KMS-11 (cell line): ENCODE data around the gene MYO15B.

ENCODE experiments used
- H2AFZ ChIP-seq: fragments of 200-600 bp; sonication (generic); 2 replicates; pipeline ENCODE4 v1.6.1; 2016; ENCODE audit warnings: antibody characterized with exemption, mixed run types, low read depth
- H3K27ac ChIP-seq: fragments of 200-600 bp; sonication (generic); 2 replicates; pipeline ENCODE4 v1.6.1; 2016; ENCODE audit warnings: mild to moderate bottlenecking, mixed run types
- H3K27me3 ChIP-seq: fragments of 200-600 bp; sonication (generic); 2 replicates; pipeline ENCODE4 v1.6.1; 2017; ENCODE audit warnings: mild to moderate bottlenecking, low read depth, mixed run types, moderate library complexity; ENCODE audit not compliant: insufficient read depth
- H3K36me3 ChIP-seq: fragments of 200-600 bp; sonication (generic); 2 replicates; pipeline ENCODE4 v1.6.1; 2017; ENCODE audit warnings: mild to moderate bottlenecking, mixed run types; ENCODE audit not compliant: insufficient read depth
- H3K4me1 ChIP-seq: fragments of 200-600 bp; sonication (generic); 2 replicates; pipeline ENCODE4 v1.6.1; 2016; ENCODE audit warnings: mild to moderate bottlenecking, low read depth, mixed run types; ENCODE audit not compliant: poor library complexity, severe bottlenecking
- H3K4me2 ChIP-seq: fragments of 200-600 bp; sonication (generic); 2 replicates; pipeline ENCODE4 v1.7.0; 2016; ENCODE audit warnings: mild to moderate bottlenecking, mixed run types
- H3K4me3 ChIP-seq: fragments of 200-600 bp; sonication (generic); IDR thresholded peaks from 2 replicates; pipeline ENCODE4 v1.6.1; 2017; ENCODE audit warnings: low read depth, low read length, mixed read lengths; ENCODE audit not compliant: insufficient read depth
- H3K79me2 ChIP-seq: fragments of 200-600 bp; sonication (generic); 2 replicates; pipeline ENCODE4 v1.6.1; 2016; ENCODE audit warnings: low read depth, mixed run types; ENCODE audit not compliant: insufficient read depth
- H3K9ac ChIP-seq: fragments of 200-600 bp; sonication (generic); 2 replicates; pipeline ENCODE4 v1.6.1; 2016; ENCODE audit warnings: mild to moderate bottlenecking, mixed run types
- H4K20me1 ChIP-seq: fragments of 200-600 bp; sonication (generic); 2 replicates; pipeline ENCODE4 v1.6.1; 2016; ENCODE audit warnings: mild to moderate bottlenecking, mixed run types; ENCODE audit not compliant: insufficient read depth
- TF ChIP-seq, protein P1 (sequence below): fragments of 200-600 bp; sonication (generic); conservative IDR thresholded peaks from 2 replicates; pipeline ENCODE4 v1.6.1; 2017; ENCODE audit warnings: low read depth, mild to moderate bottlenecking, antibody characterized with exemption, low read length, moderate library complexity, mixed read lengths

MYO15B gene

DNA sequence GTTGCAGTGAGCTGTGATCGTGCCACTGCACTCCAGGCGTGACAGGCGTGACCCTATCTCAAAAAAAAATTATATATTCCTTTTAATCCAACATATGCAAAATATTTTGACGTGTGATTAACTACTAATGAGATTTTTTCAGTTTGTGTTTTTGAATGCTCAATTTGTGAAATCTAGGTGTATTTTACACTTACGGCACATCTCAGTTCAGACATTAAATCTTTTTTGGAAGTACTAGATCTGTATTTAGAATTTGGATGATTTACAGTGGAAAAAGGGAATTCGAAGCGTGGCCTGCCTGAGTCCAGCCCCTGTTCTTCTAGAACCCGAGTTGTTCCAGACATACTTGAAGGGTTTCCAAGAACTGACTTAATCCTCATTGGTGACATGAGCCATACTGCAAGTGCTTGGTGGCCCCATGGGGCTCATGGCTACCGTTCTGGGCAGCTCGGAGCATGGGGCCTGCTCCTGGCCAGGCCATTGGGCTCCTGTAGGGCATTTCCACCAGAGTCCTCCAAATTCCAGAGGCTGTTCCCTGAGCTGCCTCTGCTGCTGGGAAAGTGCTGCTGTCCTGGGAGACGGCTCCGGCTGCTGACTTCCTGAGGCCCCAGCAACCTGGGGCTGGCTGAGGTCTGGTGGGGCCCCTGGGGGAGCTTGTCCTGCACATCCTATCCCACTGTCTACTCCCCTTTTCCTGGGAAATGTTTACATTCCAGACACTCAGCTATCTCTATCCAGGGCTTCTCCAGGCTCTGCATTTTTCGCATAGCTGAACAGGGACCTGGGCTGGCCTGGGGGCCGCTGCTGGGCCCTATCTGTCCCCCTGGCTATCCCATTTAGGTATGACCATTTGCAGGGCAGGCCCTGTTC is 34.9 kb upstream of the MYO15B start:
- H3K79me2 ChIP-seq, result no peaks in the 10 kb centered on the region
- H3K27me3 ChIP-seq, result no peaks in the 10 kb centered on the region
- H3K4me1 ChIP-seq, result no peaks in the 10 kb centered on the region
- no peak overlapping the region for H3K4me2 ChIP-seq
- no peak overlapping the region for H3K27ac ChIP-seq
- no peak overlapping the region for H3K4me3 ChIP-seq
- no peak overlapping the region for H2AFZ ChIP-seq
- H4K20me1 ChIP-seq, result no peaks in the 10 kb centered on the region
- no peaks in the 10 kb centered on the region for H3K36me3 ChIP-seq
- TF ChIP-seq, protein P1, sequence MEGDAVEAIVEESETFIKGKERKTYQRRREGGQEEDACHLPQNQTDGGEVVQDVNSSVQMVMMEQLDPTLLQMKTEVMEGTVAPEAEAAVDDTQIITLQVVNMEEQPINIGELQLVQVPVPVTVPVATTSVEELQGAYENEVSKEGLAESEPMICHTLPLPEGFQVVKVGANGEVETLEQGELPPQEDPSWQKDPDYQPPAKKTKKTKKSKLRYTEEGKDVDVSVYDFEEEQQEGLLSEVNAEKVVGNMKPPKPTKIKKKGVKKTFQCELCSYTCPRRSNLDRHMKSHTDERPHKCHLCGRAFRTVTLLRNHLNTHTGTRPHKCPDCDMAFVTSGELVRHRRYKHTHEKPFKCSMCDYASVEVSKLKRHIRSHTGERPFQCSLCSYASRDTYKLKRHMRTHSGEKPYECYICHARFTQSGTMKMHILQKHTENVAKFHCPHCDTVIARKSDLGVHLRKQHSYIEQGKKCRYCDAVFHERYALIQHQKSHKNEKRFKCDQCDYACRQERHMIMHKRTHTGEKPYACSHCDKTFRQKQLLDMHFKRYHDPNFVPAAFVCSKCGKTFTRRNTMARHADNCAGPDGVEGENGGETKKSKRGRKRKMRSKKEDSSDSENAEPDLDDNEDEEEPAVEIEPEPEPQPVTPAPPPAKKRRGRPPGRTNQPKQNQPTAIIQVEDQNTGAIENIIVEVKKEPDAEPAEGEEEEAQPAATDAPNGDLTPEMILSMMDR, result no peak
- H3K9ac ChIP-seq, result no peak overlapping the region

DNA sequence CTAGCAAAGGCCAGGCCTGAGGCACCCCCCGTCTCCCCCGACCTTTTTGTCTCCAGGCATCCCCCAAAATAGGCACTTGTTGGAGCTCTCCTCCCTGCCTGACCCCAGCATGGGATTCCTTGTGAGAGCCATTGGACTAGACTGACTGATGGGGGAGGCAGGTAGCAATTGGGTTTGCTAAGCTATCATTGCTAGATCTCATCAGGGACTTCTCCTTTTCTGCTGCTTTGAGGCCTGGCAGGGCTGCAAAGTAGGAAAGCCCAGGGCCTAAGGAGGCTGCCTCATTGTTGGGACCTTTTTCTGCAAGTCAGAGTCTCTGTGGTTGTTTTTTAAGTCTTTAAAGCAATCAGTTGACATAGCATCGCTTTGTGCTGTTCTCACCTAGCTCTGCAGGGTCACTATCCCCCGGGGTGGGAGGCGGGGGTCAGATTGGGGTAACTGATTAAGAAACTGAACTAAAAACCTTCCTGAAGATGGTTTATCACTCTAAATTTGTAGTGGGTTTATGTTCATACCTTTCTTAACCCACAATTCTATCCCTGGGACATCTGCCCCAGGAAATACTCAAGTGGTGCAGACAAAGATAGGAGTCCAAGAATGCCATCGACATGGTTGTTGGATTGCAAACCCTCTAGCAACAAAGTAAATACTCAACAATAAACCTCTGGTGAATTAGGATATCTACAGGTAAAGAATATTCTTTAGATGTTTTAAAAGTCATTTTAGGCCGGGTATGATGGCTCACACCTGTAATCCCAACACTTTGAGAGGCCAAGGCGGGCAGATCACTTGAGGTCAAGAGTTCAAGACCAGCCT is 34.1 kb upstream of the MYO15B start:
- no peak overlapping the region for H3K27ac ChIP-seq

DNA sequence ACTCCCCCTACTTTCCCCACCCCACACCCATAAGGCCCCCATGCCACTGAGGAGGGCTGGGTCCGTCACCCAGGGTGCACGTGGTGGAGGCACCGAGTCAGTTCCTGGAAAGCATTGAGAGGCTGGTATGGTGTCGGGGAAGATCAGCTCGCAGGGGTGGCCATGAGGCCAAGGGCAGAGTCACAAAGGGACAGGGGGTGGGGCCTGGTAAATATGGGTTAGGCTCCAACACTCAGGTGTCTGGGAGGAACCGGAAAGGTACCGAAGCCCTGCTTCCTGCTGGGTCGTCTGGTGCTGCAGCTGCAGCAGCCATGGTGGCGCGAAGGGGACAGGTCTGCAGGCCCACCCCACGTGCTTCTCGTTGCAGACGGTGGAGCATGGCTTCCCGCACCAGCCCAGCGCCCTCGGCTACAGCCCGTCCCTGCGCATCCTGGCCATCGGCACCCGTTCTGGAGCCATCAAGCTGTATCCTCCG is 31.9 kb upstream of the MYO15B start:
- H3K27me3 ChIP-seq, result no peaks in the 10 kb centered on the region
- no peak overlapping the region for H3K4me3 ChIP-seq
- no peaks in the 10 kb centered on the region for H3K4me1 ChIP-seq
- H2AFZ ChIP-seq, result no peak overlapping the region
- no peak overlapping the region for H3K4me2 ChIP-seq
- no peaks in the 10 kb centered on the region for H4K20me1 ChIP-seq
- H3K9ac ChIP-seq, result no peak overlapping the region
- H3K27ac ChIP-seq, result no peak overlapping the region
- TF ChIP-seq, protein P1, result no peak
- H3K36me3 ChIP-seq, result no peaks in the 10 kb centered on the region
- no peaks in the 10 kb centered on the region for H3K79me2 ChIP-seq

More for the DNA sequence above, 34.1 kb upstream of the MYO15B start:
- Histone ChIP-seq H3K79me2 (no peaks in the 10 kb centered on the region), H3K4me2 (no peak overlapping the region), H3K36me3 (no peaks in the 10 kb centered on the region), H3K4me3 (no peak overlapping the region), H3K27me3 (no peaks in the 10 kb centered on the region), H2AFZ (no peak overlapping the region), H3K4me1 (no peaks in the 10 kb centered on the region), H4K20me1 (no peaks in the 10 kb centered on the region), H3K9ac (no peak overlapping the region)
- TF ChIP-seq, protein P1, result no peak

DNA sequence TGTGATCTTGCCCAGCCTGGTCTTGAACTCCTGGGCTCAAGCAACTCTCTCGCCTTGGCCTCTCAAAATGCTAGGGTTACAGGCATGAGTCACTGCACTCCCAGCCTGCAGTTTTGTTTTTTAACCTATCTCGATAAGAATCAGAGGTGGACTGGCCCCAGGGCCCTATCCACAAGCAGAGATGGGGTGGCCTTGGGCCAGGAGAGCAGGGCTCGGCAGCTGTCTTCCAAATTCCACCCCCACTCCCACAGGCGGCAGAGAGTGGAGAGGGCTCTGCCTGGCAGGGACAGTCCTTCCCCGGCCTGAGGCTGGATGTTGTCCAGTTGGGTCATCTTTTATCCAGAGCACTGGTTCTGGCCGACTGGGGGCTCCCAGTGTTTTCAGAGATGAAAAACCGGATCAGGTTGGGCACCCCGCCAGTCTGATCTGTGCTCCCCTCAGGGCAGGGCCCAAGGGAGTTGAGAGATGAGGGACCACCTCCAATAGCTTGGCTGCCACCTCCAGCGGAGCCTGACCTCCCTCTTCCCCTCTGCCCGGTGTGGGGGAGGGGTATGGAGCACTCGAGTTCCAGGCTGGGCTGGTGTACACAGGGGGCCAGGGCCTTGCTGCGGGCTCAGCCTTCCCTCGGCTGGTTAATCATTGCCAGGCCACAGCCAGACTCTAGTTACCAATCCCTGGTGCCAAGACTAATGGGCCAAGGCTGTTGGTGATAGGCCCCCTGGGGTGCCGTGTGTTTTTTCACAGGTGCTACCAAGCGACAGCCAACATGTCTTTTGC is 30.3 kb upstream of the MYO15B start:
- H3K27me3 ChIP-seq, result no peaks in the 10 kb centered on the region
- H3K4me1 ChIP-seq, result no peaks in the 10 kb centered on the region
- H3K4me3 ChIP-seq, result no peak overlapping the region
- no peaks in the 10 kb centered on the region for H4K20me1 ChIP-seq
- H3K27ac ChIP-seq, result no peak overlapping the region
- H3K9ac ChIP-seq, result no peak overlapping the region
- H3K36me3 ChIP-seq, result no peaks in the 10 kb centered on the region
- no peak overlapping the region for H2AFZ ChIP-seq
- TF ChIP-seq, protein P1, result no peak
- no peak overlapping the region for H3K4me2 ChIP-seq
- H3K79me2 ChIP-seq, result no peaks in the 10 kb centered on the region
